ENCODE measurements around the gene LIG3.
"Not testable (repeated sequence)": the region's sequence is repeated elsewhere in the genome, so short reads cannot be mapped to it uniquely, and the experiment has no call there.

Gene LIG3

GRCh38 chr17:35023538-35023937 lies 43.2 kb downstream of the LIG3 start:
- TF ChIP-seq, protein P1, sequence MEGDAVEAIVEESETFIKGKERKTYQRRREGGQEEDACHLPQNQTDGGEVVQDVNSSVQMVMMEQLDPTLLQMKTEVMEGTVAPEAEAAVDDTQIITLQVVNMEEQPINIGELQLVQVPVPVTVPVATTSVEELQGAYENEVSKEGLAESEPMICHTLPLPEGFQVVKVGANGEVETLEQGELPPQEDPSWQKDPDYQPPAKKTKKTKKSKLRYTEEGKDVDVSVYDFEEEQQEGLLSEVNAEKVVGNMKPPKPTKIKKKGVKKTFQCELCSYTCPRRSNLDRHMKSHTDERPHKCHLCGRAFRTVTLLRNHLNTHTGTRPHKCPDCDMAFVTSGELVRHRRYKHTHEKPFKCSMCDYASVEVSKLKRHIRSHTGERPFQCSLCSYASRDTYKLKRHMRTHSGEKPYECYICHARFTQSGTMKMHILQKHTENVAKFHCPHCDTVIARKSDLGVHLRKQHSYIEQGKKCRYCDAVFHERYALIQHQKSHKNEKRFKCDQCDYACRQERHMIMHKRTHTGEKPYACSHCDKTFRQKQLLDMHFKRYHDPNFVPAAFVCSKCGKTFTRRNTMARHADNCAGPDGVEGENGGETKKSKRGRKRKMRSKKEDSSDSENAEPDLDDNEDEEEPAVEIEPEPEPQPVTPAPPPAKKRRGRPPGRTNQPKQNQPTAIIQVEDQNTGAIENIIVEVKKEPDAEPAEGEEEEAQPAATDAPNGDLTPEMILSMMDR (conservative IDR thresholded peaks at IDR 0.05; ENCODE audit: low read length): no peak
- no peak for DNase-seq (ENCODE audit: low read depth)
- H3K4me3 ChIP-seq (ENCODE audit: low read length): no peak overlapping the region

DNA sequence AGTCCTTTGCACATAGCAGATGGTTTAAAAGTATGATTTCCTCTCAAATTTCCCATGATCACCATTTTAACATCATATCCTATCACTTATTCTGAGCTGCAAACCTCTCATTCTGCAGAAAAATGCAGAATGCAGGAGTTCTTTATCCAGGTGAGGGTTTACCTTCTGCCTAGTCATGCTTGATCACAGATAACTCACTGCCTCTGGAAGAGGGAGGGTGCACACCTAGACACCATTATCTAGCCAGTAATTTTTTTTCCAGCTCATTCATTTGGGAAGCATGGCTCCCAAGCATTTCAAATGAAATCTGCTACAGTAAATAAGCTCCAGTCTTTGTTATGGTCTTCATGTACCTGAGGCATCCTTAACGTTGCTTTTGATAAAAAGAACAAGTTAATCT lies 45.2 kb downstream of the LIG3 start:
- TF ChIP-seq, protein P1 (conservative IDR thresholded peaks at IDR 0.05; ENCODE audit: low read length): no peak

GRCh38 chr17:35028097-35028496 lies 47.8 kb downstream of the LIG3 start:
- not testable (repeated sequence) for DNase-seq (ENCODE audit: low read depth); H3K4me3 ChIP-seq (ENCODE audit: low read length)

More for the DNA sequence above, 45.2 kb downstream of the LIG3 start:
- DNase-seq (ENCODE audit: low read depth): no peak
- H3K4me3 ChIP-seq (ENCODE audit: low read length): no peak overlapping the region

DNA sequence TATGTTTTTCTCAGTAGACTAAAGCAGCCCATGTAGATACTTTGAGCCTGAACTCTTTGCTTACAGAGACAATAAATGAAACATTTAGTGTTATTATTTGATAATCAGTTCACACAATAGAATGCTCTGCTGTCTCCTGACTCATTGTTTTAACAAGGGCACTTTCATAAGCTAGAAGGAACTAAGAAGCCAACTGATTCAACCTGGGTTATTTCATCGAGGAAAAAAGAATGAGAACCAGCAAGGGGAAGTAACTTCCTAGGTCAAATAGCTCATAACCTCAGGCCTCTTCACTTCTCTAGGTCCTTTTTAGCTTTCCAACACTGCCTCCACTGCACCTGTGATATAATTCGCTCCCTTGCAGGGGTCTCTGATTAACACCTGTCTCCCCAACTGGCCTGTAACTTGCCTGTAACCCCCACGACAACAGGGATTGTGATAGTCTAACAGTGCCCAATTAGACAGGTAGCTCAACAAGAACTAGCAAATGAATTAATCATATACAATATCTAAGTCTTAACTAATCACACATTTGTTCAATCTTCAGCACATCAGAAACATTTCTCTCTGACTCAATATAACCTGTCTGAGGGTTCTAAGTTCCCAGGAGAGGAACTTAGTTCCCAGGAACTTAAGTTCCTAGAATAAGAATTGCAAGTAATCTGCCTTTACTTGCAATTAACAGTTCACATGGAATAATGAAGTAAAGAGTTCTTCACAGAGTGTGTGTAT lies 48.4 kb downstream of the LIG3 start:
- TF ChIP-seq, protein P1 (conservative IDR thresholded peaks at IDR 0.05; ENCODE audit: low read length): no peak
- H3K4me3 ChIP-seq (ENCODE audit: low read length): no peak overlapping the region
- DNase-seq (ENCODE audit: low read depth): no peak

DNA sequence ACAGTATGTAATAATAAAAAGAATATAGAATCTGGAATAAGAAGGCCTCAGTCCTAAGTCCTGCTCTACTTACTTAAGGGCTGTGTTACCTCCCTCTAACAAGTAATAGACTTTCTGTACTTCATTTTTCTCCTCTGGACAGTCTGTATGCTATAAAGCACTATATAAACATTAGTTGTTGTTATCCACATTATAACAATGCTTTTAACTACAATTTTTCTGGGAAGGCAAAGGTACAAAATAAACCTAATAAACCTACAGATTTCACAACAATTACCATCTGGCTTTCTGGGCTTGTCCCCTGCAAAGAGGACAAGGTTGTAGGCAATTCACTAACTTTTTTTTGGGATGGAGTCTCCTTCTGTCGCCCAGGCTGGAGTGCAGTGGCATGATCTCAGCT lies 50.5 kb downstream of the LIG3 start:
- no peak for DNase-seq (ENCODE audit: low read depth)
- TF ChIP-seq, protein P1 (conservative IDR thresholded peaks at IDR 0.05; ENCODE audit: low read length): no peak

DNA sequence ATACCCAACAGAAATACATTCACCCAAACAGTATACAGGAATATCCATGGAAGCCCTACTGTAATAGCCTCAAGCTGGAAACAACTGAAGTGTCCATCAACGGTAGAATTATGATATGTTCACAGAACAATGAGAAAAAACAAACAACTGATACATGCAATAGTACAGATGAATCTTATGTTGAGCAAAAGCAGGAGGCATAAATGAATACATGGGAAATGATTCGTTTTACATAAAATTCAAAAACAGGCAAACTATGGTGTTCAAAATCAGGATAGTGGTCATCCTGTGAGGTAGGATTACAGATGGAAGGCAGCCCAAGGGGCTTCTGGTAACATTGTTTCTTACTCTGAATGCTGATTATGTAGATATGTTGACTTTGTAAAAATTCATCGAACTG lies 58.1 kb downstream of the LIG3 start:
- H3K4me3 ChIP-seq (ENCODE audit: low read length): no peak overlapping the region
- TF ChIP-seq, protein P1 (conservative IDR thresholded peaks at IDR 0.05; ENCODE audit: low read length): no peak
- no peak for DNase-seq (ENCODE audit: low read depth)

More for the DNA sequence above, 50.5 kb downstream of the LIG3 start:
- H3K4me3 ChIP-seq (ENCODE audit: low read length): no peak overlapping the region

- TF ChIP-seq, protein P1 (conservative IDR thresholded peaks at IDR 0.05; ENCODE audit: low read length): no peak
- DNase-seq (ENCODE audit: low read depth): no peak
- no peak overlapping the region for H3K4me3 ChIP-seq (ENCODE audit: low read length)
Measured at GRCh38 chr17:35041390-35041789, 61.1 kb downstream of the LIG3 start.

Data from AG10803 (cell line).